Osteocyte (in vitro differentiated cells): Measurements from ENCODE around the gene TRIO. TPM values are rescaled to one million over a fixed set of nuclear protein-coding genes. Genes with fewer than 3 reads are reported as not detected.

Experiments used
- DNase-seq: peaks from one replicate; pipeline ENCODE4 v3.0.0; 2021; ENCODE audit warnings: mixed read lengths; ENCODE audit not compliant: unreplicated experiment; ENCODE audit errors: extremely low spot score
- H3K27ac Mint-ChIP-seq: one replicate; pipeline ENCODE4 v1.8.0; 2021; ENCODE audit warnings: mild to moderate bottlenecking, mixed read lengths; ENCODE audit not compliant: unreplicated experiment
- H3K27me3 Mint-ChIP-seq: one replicate; pipeline ENCODE4 v1.8.0; 2021; ENCODE audit warnings: mixed read lengths; ENCODE audit not compliant: unreplicated experiment
- H3K36me3 Mint-ChIP-seq: one replicate; pipeline ENCODE4 v1.8.0; 2021; ENCODE audit warnings: mixed read lengths; ENCODE audit not compliant: unreplicated experiment
- H3K4me1 Mint-ChIP-seq: one replicate; pipeline ENCODE4 v1.8.0; 2021; ENCODE audit warnings: mixed read lengths; ENCODE audit not compliant: unreplicated experiment
- H3K4me3 Mint-ChIP-seq: one replicate; pipeline ENCODE4 v1.8.0; 2021; ENCODE audit warnings: mild to moderate bottlenecking, moderate library complexity, mixed read lengths; ENCODE audit not compliant: unreplicated experiment
- H3K9me3 Mint-ChIP-seq: one replicate; pipeline ENCODE4 v1.8.0; 2021; ENCODE audit warnings: mixed read lengths; ENCODE audit not compliant: unreplicated experiment
- CTCF ChIP-seq: fragments of 200-600 bp; sonication (generic); IDR thresholded peaks from 2 replicates; pipeline ENCODE4 v1.5.0; 2021; ENCODE audit warnings: antibody characterized with exemption, mild to moderate bottlenecking, moderate library complexity
- total RNA-seq: library from RNA; stranded (reverse); gene quantifications from 2 replicates; pipeline ENCODE4 v1.2.1, GENCODE V29; 2021

The TRIO gene
- total RNA-seq, 1 donor from 2014 or later = 336 TPM

- peaks cover 1% of the 10 kb centered on the region for H3K4me1 Mint-ChIP-seq
- no peaks in the 10 kb centered on the region for H3K27me3 Mint-ChIP-seq
- no peak for TF ChIP-seq CTCF
- peaks cover 69% of the 10 kb centered on the region for H3K36me3 Mint-ChIP-seq
- H3K27ac Mint-ChIP-seq = no peak overlapping the region
- no peak overlapping the region for H3K4me3 Mint-ChIP-seq
- no peaks in the 10 kb centered on the region for H3K9me3 Mint-ChIP-seq
- DNase-seq = no peak
These were observed 345.6 kb downstream of the TRIO start for GRCh38 chr5:14488709-14489108.

- H3K36me3 Mint-ChIP-seq = peaks cover 66% of the 10 kb centered on the region
These were observed 346.5 kb downstream of the TRIO start for GRCh38 chr5:14489643-14490042.

GRCh38 chr5:14490309-14490711 lies 347.2 kb downstream of the TRIO start:
- Mint-ChIP-seq H3K4me3 (no peak overlapping the region), H3K4me1 (peaks cover 1% of the 10 kb centered on the region), H3K27me3 (no peaks in the 10 kb centered on the region), H3K36me3 (peaks cover 66% of the 10 kb centered on the region), H3K27ac (no peak overlapping the region), H3K9me3 (no peaks in the 10 kb centered on the region)
- no peak for DNase-seq
- TF ChIP-seq CTCF = no peak

More at GRCh38 chr5:14489643-14490042, 346.5 kb downstream of the TRIO start:
- Mint-ChIP-seq H3K4me1 (peaks cover 1% of the 10 kb centered on the region), H3K27ac (no peak overlapping the region), H3K9me3 (no peaks in the 10 kb centered on the region), H3K4me3 (no peak overlapping the region), H3K27me3 (no peaks in the 10 kb centered on the region)
- no peak for TF ChIP-seq CTCF
- no peak for DNase-seq

GRCh38 chr5:14491015-14491915 lies 348.1 kb downstream of the TRIO start:
- TF ChIP-seq CTCF = no peak
- Mint-ChIP-seq H3K9me3 (no peaks in the 10 kb centered on the region), H3K36me3 (peaks cover 66% of the 10 kb centered on the region), H3K27me3 (no peaks in the 10 kb centered on the region), H3K4me1 (peaks cover 1% of the 10 kb centered on the region), H3K4me3 (no peak overlapping the region), H3K27ac (peak overlapping the region; percentile 34)
- no peak for DNase-seq

GRCh38 chr5:14492331-14492964 lies 349.3 kb downstream of the TRIO start:
- peak overlapping the region; percentile 50 for H3K27ac Mint-ChIP-seq
- no peaks in the 10 kb centered on the region for H3K9me3 Mint-ChIP-seq
- no peaks in the 10 kb centered on the region for H3K27me3 Mint-ChIP-seq
- no peak overlapping the region for H3K4me3 Mint-ChIP-seq
- peaks cover 1% of the 10 kb centered on the region for H3K4me1 Mint-ChIP-seq
- TF ChIP-seq CTCF = no peak
- no peak for DNase-seq
- peaks cover 70% of the 10 kb centered on the region for H3K36me3 Mint-ChIP-seq
